C4-2B (cell line): ENCODE results near the gene NPAS3.

Experiments
- H3K27ac ChIP-seq: fragments of 450-650 bp; 2 replicates; pipeline ENCODE4 v1.5.1; 2017
- CTCF ChIP-seq: fragments of 450-650 bp; conservative IDR thresholded peaks from 2 replicates; pipeline ENCODE4 v1.5.1; 2017; ENCODE audit warnings: mild to moderate bottlenecking
- ZFX ChIP-seq: fragments of 450-650 bp; IDR thresholded peaks from 2 replicates; pipeline ENCODE4 v1.6.1; 2017

The NPAS3 gene

GRCh38 chr14:33039311-33039710 is 100.6 kb downstream of the NPAS3 start:
- TF ChIP-seq CTCF = no peak
- TF ChIP-seq ZFX = no peak
- H3K27ac ChIP-seq = no peak overlapping the region

GRCh38 chr14:33040372-33041140 is 101.9 kb downstream of the NPAS3 start:
- H3K27ac ChIP-seq = no peak overlapping the region
- TF ChIP-seq ZFX = no peak

- TF ChIP-seq CTCF (no peak), ZFX (no peak)
Measured at GRCh38 chr14:33042591-33042990, 103.9 kb downstream of the NPAS3 start.

GRCh38 chr14:33045760-33046159 is 107.1 kb downstream of the NPAS3 start:
- H3K27ac ChIP-seq = no peak overlapping the region
- no peak for TF ChIP-seq CTCF
- no peak for TF ChIP-seq ZFX

More at GRCh38 chr14:33042591-33042990, 103.9 kb downstream of the NPAS3 start:
- no peak overlapping the region for H3K27ac ChIP-seq

GRCh38 chr14:33052943-33053342 is 114.3 kb downstream of the NPAS3 start:
- no peak for TF ChIP-seq ZFX
- no peak for TF ChIP-seq CTCF
- H3K27ac ChIP-seq = no peak overlapping the region

GRCh38 chr14:33056213-33056612 is 117.5 kb downstream of the NPAS3 start:
- H3K27ac ChIP-seq = no peak overlapping the region
- TF ChIP-seq CTCF (no peak), ZFX (no peak)

- TF ChIP-seq ZFX (no peak), CTCF (no peak)
Measured at GRCh38 chr14:33057585-33057984, 118.9 kb downstream of the NPAS3 start.

More at GRCh38 chr14:33057585-33057984, 118.9 kb downstream of the NPAS3 start:
- H3K27ac ChIP-seq = no peak overlapping the region
